Measurements from ENCODE around the gene TM6SF1. TPM values are rescaled to one million over a fixed set of nuclear protein-coding genes. Genes with fewer than 3 reads are reported as not detected.
"Not testable (repeated sequence)": the region's sequence is repeated elsewhere in the genome, so short reads cannot be mapped to it uniquely, and the experiment has no call there.

TM6SF1 gene
- polyA plus RNA-seq, 1 donor: 3.2 TPM

GRCh38 chr15:83085864-83086552 is 21.4 kb upstream of the TM6SF1 start:
- DNase-seq: not testable (repeated sequence)

GRCh38 chr15:83087576-83087975 is 19.9 kb upstream of the TM6SF1 start:
- DNase-seq: no peak

GRCh38 chr15:83088876-83089275 is 18.6 kb upstream of the TM6SF1 start:
- DNase-seq: no peak

- DNase-seq: no peak
Measured at GRCh38 chr15:83090465-83090864, 17.0 kb upstream of the TM6SF1 start.

- DNase-seq: not testable (repeated sequence)
Measured at GRCh38 chr15:83091965-83092308, 15.5 kb upstream of the TM6SF1 start.

- DNase-seq: no peak
Measured at GRCh38 chr15:83092309-83092976, 15.0 kb upstream of the TM6SF1 start.

GRCh38 chr15:83094583-83094982 is 12.9 kb upstream of the TM6SF1 start:
- no peak for DNase-seq

GRCh38 chr15:83098079-83098478 is 9.4 kb upstream of the TM6SF1 start:
- DNase-seq: no peak

- DNase-seq: no peak
Measured at GRCh38 chr15:83099290-83099689, 8.2 kb upstream of the TM6SF1 start.

- no peak for DNase-seq
Measured at GRCh38 chr15:83100097-83100646, 7.3 kb upstream of the TM6SF1 start.

- no peak for DNase-seq
Measured at GRCh38 chr15:83102346-83102745, 5.1 kb upstream of the TM6SF1 start.

- DNase-seq: no peak
Measured at GRCh38 chr15:83104141-83104540, 3.3 kb upstream of the TM6SF1 start.

- DNase-seq: no peak
Measured at GRCh38 chr15:83105440-83105839, 2.0 kb upstream of the TM6SF1 start.

- DNase-seq: no peak
Measured at GRCh38 chr15:83107841-83108181, 366 bp downstream of the TM6SF1 start.

- no peak for DNase-seq
Measured at GRCh38 chr15:83108266-83109219, 1.1 kb downstream of the TM6SF1 start.

- no peak for DNase-seq
Measured at GRCh38 chr15:83109532-83109931, 2.1 kb downstream of the TM6SF1 start.

GRCh38 chr15:83110381-83110780 is 2.9 kb downstream of the TM6SF1 start:
- DNase-seq: no peak

- no peak for DNase-seq
Measured at GRCh38 chr15:83111149-83111548, 3.7 kb downstream of the TM6SF1 start.

- no peak for DNase-seq
Measured at GRCh38 chr15:83112233-83112955, 4.9 kb downstream of the TM6SF1 start.

- no peak for DNase-seq
Measured at GRCh38 chr15:83112956-83113299, 5.5 kb downstream of the TM6SF1 start.

- no peak for DNase-seq
Measured at GRCh38 chr15:83113881-83114674, 6.6 kb downstream of the TM6SF1 start.
